GM20000 (cell line): ENCODE results near the gene TRIM15.
"Not testable (repeated sequence)": the region's sequence is repeated elsewhere in the genome, so short reads cannot be mapped to it uniquely, and the experiment has no call there.

ENCODE experiments used
- DNase-seq: peaks from one replicate; pipeline ENCODE4 v3.0.0; 2012; ENCODE audit warnings: low spot score
- CTCF ChIP-seq: IDR thresholded peaks from 2 replicates; pipeline ENCODE4 v1.5.1; 2012; ENCODE audit warnings: mild to moderate bottlenecking, control low read depth; ENCODE audit errors: extremely low read depth, missing control alignments

The TRIM15 gene

GRCh38 chr6:30160008-30160784, 3.1 kb upstream of the TRIM15 start:
- TF ChIP-seq CTCF, result no peak
- DNase-seq, result no peak

- no peak for TF ChIP-seq CTCF
- no peak for DNase-seq
Measured at GRCh38 chr6:30160785-30161531, 2.4 kb upstream of the TRIM15 start, which contains the start of gene TRIM10. TSS of gene TRIM10 (minus strand) at chr6:30161211. CDS start at chr6:30160858, 353 bp downstream.

GRCh38 chr6:30162265-30163089, 869 bp upstream of the TRIM15 start:
- DNase-seq, result no peak
- TF ChIP-seq CTCF, result no peak

- TF ChIP-seq CTCF, result no peak
- DNase-seq, result no peak
Measured at GRCh38 chr6:30163918-30164654, 740 bp downstream of the TRIM15 start.

GRCh38 chr6:30164714-30165113, 1.4 kb downstream of the TRIM15 start:
- DNase-seq, result no peak
- TF ChIP-seq CTCF, result no peak

GRCh38 chr6:30165238-30165637, 1.9 kb downstream of the TRIM15 start:
- DNase-seq, result not testable (repeated sequence)

GRCh38 chr6:30167101-30167500, 3.8 kb downstream of the TRIM15 start:
- TF ChIP-seq CTCF, result no peak
- no peak for DNase-seq
